ENCODE measurements around the gene CUBN. TPM values are rescaled to one million over a fixed set of nuclear protein-coding genes. Genes with fewer than 3 reads are reported as not detected.
A peak's percentile ranks its signal among the peaks of the same experiment; 100 is the strongest.

The CUBN gene
- total RNA-seq, 1 experiment from 2014 or later = 0.34 TPM

DNA sequence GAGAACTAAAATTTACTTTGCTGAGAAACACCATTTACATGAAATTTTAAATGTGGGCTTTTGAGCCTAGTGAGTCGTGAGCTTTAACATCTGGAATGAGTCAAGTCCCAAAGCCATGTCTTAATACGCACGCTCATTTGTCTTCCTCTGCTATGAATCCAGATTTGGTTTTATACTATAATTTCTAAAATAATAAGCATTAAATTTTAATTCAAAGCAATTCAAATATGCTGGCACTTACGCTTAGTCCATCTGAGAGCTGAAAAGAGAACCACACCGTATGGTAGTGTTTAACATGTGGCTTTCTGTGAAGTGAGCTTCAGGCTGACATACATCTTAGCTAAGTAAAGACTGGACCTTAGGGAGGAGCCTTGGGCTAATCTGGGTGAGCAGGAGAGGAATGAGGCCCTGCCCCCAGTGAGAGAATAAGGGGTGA lies 52.2 kb downstream of the CUBN start:
- Histone ChIP-seq H3K4me1 (peaks cover 7% of the 10 kb centered on the region; the same call in 1 of the 2 replicates), H3K27me3 (no peaks in the 10 kb centered on the region), H3K4me3 (no peak overlapping the region), H3K36me3 (no peaks in the 10 kb centered on the region), H3K9me3 (replicated peaks) (no peaks in the 10 kb centered on the region), H3K27ac (no peak overlapping the region)
- DNase-seq = no peak

DNA sequence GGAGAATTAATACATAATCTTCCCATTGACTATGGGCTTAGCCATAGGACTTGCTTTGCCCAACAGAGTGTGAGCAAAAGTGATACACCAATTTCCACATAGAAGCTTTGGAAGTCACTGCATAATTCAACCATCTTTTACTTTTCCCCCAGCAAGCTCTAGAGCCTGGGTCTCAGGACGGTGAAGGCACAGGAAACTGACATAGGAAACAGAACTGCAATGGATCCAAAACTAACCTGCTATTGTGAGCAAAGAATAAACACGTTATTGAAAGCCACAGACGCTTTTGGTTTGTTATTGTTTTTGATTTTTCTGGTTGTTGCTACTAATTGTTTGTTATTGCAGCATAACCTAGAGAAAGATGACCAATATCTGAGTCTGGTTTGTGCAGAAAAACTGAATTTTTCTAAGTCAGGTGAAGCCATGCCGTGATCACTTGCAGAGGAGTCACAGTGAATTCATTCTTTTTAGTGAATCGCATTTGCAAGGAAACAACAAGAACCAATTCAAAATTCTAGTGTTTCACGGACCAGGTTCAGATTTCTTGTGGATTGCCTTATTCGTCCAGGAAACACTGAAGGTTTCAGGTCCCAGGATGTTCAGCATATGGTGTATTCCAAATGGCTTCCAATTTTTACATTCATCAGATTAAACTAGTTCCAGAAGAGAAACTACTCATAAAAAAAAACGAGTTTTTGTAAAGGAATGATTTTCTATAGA lies 52.8 kb downstream of the CUBN start:
- no peak overlapping the region for H3K4me3 ChIP-seq
- H3K27me3 ChIP-seq = no peaks in the 10 kb centered on the region
- H3K9me3 ChIP-seq (replicated peaks) = no peaks in the 10 kb centered on the region
- peaks cover 7% of the 10 kb centered on the region; the same call in 1 of the 2 replicates for H3K4me1 ChIP-seq
- no peaks in the 10 kb centered on the region for H3K36me3 ChIP-seq
- H3K27ac ChIP-seq = no peak overlapping the region
- DNase-seq = no peak

DNA sequence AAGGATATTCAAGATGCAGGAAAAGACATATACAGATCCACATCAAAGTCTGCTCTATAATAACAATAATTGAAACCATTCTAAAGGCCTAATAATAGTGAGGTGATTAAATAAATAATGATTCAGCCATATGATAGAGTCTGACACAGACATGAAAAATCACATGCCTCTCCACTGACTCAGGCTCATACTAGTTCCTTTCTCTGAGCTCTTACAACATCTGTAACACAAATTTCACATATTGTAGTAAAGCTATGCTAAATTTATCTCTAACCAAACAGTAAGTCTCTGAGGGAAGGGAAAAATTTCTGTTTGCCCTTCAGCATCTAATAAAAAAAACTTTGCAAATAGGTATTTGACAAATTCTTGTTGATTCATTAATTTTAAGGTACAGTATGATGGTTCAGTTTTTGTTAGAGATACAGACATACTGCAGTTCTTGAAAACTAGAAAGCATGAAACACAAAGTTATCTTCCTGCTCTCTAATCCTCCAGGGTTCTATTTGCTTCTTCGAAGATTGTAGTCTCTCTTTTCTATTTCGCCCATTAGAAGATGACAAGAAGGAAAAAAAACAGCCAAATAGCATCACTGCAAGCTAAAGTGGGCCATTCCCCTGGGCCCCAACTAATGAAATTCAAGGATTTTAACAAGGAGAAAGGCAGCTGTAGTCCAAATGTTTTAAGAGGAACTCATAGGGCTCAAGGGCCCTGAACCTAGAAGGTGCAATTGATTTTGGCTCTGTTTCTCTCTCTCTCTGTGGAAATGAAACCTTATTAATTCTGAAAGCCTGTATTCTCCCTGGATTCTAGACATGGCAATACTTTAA lies 53.9 kb downstream of the CUBN start:
- H3K9me3 ChIP-seq (replicated peaks) = no peaks in the 10 kb centered on the region
- H3K27ac ChIP-seq = no peak overlapping the region
- peaks cover 7% of the 10 kb centered on the region; the same call in 1 of the 2 replicates for H3K4me1 ChIP-seq
- H3K36me3 ChIP-seq = no peaks in the 10 kb centered on the region
- no peak for DNase-seq
- no peaks in the 10 kb centered on the region for H3K27me3 ChIP-seq
- H3K4me3 ChIP-seq = no peak overlapping the region

DNA sequence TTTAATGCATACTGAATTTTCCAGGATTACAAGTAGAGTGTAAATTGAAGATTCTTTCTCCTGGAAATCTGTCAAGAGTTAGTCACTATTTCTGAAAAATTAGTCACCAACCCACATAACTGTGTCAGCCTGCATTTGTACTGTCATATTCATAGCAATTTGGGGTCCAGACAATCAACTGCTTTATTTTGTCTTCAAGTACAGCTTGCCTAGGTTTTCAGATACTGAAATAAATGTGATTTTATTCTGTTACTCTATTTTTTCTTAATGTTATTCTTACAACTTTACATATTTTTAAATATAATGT lies 55.1 kb downstream of the CUBN start:
- no peak for DNase-seq
- Histone ChIP-seq H3K4me3 (no peak overlapping the region), H3K27me3 (no peaks in the 10 kb centered on the region), H3K36me3 (no peaks in the 10 kb centered on the region), H3K4me1 (peaks cover 7% of the 10 kb centered on the region; the same call in 1 of the 2 replicates), H3K9me3 (replicated peaks) (no peaks in the 10 kb centered on the region), H3K27ac (no peak overlapping the region)

DNA sequence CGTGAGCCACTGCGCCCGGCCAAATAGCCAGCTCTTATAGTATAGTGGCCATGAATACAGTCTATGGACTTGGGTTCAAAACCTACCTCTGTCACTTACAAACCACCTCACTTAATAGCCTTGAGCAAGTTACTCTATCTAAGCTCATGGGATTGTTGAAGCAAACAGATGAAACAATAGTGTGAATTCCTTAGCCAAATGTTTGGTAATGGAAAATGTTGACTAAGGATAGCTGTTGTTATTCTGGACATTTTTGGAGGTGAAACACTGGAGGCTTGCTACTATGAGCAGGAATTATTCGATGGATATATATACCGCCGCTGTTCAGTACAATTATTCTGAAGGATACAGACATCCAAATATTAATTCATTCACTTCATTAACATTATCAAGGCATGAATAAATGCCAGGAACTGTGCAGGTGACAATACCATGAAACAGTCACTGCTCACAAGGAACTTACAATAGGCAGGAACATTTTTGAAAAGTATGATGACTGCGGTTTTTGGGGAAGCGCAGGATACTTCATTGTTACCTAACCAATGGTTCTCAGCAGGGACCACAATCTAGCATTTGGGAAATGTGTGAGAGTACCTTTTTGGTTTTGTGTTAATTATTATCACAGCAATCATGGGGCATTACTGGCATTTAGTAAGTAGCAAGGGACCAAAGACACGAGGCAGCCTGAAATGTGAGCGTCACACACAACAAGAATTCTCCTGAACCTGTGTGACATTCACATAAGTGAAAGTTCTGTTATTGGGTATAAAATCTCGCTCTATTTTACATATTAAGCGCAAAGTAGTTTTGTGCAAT lies 55.7 kb downstream of the CUBN start:
- Histone ChIP-seq H3K27ac (no peak overlapping the region), H3K9me3 (replicated peaks) (no peaks in the 10 kb centered on the region; the same call in 1 of the 2 replicates), H3K4me3 (no peak overlapping the region), H3K4me1 (peaks cover 7% of the 10 kb centered on the region; the same call in 1 of the 2 replicates), H3K27me3 (no peaks in the 10 kb centered on the region), H3K36me3 (no peaks in the 10 kb centered on the region)
- DNase-seq = no peak

DNA sequence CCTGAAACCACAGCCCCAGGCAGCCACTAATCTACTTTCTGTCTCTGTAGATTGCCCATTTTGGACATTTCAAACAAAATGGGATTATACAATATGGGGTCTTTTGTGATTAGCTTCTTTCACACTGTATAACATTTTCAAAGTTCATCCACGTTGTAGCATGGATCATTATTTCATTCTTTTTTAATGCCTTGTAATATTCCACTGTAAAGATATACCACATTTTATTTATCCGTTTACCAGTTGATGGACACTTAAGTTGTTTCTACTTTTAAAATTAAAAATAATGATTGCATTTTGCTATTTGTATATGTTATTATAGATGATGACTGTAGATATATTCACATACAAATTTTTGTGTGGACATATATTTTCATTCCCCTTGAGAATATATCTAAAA lies 60.7 kb downstream of the CUBN start:
- Histone ChIP-seq H3K27ac (no peak overlapping the region), H3K4me1 (peaks cover 8% of the 10 kb centered on the region), H3K36me3 (no peaks in the 10 kb centered on the region)

DNA sequence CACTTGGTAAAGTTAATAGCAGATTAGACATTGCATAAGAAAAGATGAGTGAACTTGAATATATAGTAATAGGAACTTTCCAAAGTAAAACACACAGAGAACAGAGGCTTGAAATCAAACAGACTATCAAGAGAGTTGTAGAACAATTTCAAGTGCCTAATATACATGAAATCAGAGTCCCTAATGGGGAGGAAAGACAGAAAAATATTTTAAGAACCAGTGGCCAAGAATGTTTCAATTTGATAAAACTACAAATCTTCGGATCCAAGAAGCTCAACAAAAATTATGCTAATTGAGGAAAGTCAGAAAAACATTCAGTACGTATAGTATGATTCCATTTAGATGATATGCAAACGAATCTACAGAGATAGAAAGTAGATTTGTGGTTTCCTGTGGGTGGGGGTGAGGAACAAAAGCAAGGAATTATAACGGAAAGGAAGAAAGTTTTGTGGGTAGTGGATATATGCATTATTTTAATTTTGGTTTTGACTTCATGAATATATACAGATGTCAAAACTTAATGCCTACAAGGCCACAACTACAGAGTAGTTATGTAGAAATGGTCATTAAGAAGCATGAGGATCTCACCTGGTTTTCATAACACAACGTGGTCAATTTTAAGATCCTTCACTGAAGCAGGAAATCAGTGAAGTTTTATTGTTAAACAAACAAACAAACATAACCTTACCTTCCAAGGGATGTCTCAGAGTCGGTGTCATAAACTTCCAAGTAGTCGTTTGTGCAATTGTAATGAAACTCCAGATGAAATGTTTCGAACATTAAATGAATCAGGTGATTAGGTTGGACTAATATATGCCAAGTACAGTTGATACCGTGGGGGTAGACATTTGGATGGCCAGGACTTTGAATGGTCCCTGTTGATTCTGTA lies 62.0 kb downstream of the CUBN start:
- Histone ChIP-seq H3K4me1 (peaks cover 19% of the 10 kb centered on the region), H3K27me3 (no peaks in the 10 kb centered on the region), H3K9me3 (replicated peaks) (no peaks in the 10 kb centered on the region; the same call in 1 of the 2 replicates), H3K4me3 (no peak overlapping the region), H3K27ac (no peak overlapping the region), H3K36me3 (no peaks in the 10 kb centered on the region)
- DNase-seq = no peak

More for the DNA sequence above, 60.7 kb downstream of the CUBN start:
- Histone ChIP-seq H3K4me3 (no peak overlapping the region), H3K9me3 (replicated peaks) (no peaks in the 10 kb centered on the region; the same call in 1 of the 2 replicates), H3K27me3 (no peaks in the 10 kb centered on the region)
- no peak for DNase-seq

DNA sequence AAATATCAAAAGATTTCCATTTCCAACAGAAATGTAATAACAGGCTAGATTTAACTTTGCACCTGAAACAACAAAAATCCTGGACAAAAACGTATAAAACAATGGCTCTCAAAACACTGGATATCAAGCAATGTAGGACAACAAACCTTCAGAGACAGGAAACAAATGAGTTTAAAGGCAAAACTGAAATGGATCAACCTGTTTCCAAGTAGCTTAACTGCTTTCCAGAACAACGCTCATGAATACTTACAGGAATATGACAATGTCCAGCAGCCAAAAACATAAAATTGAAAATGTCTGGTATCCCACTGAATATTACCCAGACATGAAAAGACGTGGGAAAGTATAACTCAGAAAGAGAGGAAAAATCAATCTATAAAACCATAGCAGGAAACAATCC lies 62.8 kb downstream of the CUBN start:
- H3K27me3 ChIP-seq = no peaks in the 10 kb centered on the region
- no peak for DNase-seq
- H3K4me1 ChIP-seq = peaks cover 27% of the 10 kb centered on the region
- H3K36me3 ChIP-seq = no peaks in the 10 kb centered on the region
- no peak overlapping the region for H3K27ac ChIP-seq
- H3K9me3 ChIP-seq (replicated peaks) = no peaks in the 10 kb centered on the region; the same call in 1 of the 2 replicates
- H3K4me3 ChIP-seq = no peak overlapping the region

DNA sequence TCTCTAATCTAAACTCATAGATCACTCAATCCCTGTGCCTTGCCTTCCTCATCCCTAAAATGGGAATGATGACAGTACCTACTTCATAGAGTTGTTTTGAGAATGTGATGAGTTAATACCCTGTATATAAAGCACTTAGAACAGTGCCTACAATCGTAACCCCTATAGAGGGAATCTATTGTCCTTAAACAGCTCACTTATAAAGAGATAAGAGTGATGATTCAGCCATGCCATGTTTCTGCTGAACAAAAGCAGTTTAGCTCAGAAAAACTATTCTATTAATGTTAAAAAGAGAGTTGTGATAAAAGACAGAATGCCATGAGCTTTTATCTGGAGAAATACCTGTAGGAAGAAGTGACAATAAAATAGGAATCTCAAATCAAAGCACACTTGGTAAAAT lies 63.6 kb downstream of the CUBN start:
- H3K27me3 ChIP-seq = no peaks in the 10 kb centered on the region
- H3K4me1 ChIP-seq = peaks cover 35% of the 10 kb centered on the region
- H3K4me3 ChIP-seq = no peak overlapping the region
- no peaks in the 10 kb centered on the region; the same call in 1 of the 2 replicates for H3K9me3 ChIP-seq (replicated peaks)
- H3K27ac ChIP-seq = no peak overlapping the region
- no peaks in the 10 kb centered on the region for H3K36me3 ChIP-seq
- no peak for DNase-seq

DNA sequence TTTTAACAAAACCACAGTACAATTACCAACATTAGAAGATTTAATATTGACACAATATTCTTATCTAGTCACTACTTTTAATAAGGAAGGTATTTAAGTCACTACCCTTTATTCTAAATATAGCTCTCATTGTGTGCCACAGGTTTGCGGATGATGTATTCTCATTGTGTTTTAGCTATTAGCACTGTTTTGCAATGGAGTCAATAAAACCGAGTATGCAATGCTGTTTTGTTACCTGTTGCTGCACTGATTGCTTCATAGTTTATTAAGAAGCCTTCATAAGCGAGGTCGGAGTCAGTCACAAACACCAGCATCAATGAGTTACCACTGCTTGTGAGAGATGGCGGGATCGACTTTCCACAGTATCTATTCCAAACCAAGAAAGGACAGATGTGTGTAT lies 64.3 kb downstream of the CUBN start:
- H3K4me1 ChIP-seq = peaks cover 35% of the 10 kb centered on the region

DNA sequence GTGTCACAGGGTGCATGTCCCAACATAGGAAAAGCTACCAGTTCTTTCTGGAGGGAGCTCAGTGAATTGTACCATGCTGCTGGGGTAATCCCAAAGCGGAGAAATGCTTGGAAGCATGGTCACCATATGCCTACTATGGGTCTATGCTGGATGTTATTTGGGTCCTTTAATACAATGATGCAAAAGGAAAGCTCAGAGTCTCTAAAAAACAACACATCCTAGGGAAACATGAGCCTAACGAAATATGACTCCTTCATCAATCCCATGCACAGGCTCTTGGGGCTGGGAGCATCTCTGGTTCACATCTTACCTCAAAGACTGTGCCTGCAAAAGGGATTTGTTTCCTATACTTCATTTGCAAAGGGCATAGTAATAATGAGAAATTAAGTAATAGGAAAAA lies 65.2 kb downstream of the CUBN start:
- Histone ChIP-seq H3K27me3 (no peaks in the 10 kb centered on the region), H3K9me3 (replicated peaks) (no peaks in the 10 kb centered on the region; the same call in 1 of the 2 replicates), H3K4me3 (no peak overlapping the region), H3K4me1 (peaks cover 40% of the 10 kb centered on the region), H3K36me3 (no peaks in the 10 kb centered on the region), H3K27ac (no peak overlapping the region)
- DNase-seq = peak in 1 of 2 experiments; percentile 35

More for the DNA sequence above, 64.3 kb downstream of the CUBN start:
- DNase-seq = no peak
- Histone ChIP-seq H3K27ac (no peak overlapping the region), H3K4me3 (no peak overlapping the region), H3K27me3 (no peaks in the 10 kb centered on the region), H3K9me3 (replicated peaks) (no peaks in the 10 kb centered on the region; the same call in 1 of the 2 replicates), H3K36me3 (no peaks in the 10 kb centered on the region)

DNA sequence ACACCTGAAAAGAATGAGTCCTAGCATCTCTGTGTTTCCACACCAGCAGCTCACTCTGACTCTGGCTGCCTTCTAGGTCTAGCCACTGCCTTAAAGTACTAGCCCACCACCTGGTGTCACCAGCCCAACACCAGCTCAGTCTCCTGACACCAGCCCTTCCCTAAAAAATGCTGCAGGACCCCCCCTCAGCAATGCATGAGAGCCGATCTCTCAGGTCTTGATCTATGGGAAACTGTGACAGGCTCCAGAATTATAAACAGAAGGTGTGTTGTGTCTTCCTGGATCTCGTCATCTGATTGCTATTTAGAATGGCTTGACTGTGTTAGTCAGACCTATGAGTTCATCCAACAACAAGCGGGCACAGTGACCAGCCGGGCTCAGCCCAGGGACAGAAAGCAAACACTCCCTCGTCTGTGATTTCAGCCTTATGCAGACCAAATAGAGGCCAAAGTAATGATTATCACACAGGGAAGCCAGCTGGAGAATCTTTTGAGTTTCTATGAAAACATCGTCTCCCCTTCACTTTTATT lies 66.6 kb downstream of the CUBN start:
- Histone ChIP-seq H3K27me3 (no peaks in the 10 kb centered on the region), H3K4me1 (peaks cover 48% of the 10 kb centered on the region), H3K4me3 (peak overlapping the region; percentile 8), H3K36me3 (no peaks in the 10 kb centered on the region), H3K27ac (peak overlapping the region; percentile 92), H3K9me3 (replicated peaks) (no peaks in the 10 kb centered on the region)
- DNase-seq = peak; percentile 67 to 68

DNA sequence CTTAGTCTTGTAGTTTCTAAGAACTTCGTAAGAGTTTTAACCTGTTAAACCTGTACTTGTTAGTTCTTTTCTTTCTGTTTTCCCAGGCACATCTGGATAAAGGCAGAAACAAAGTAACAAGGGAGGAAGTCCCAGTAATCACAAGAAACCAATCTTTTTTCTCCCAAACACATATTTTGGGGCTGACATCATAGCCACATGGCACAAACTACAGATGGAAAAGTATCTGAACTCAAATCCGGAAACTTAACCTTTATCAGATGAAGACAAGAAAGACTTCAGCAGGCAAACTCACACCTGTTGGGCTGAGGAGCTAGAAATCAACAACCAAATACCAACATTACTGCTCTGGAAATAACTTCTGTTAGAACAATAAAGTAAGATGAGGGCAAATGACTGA lies 67.1 kb downstream of the CUBN start:
- H3K4me3 ChIP-seq = peak overlapping the region; percentile 8
- H3K27me3 ChIP-seq = no peaks in the 10 kb centered on the region
- H3K9me3 ChIP-seq (replicated peaks) = no peaks in the 10 kb centered on the region
- H3K36me3 ChIP-seq = no peaks in the 10 kb centered on the region
- peak overlapping the region; percentile 92 for H3K27ac ChIP-seq
- peaks cover 48% of the 10 kb centered on the region for H3K4me1 ChIP-seq
- peak; percentile 32 to 70 for DNase-seq

DNA sequence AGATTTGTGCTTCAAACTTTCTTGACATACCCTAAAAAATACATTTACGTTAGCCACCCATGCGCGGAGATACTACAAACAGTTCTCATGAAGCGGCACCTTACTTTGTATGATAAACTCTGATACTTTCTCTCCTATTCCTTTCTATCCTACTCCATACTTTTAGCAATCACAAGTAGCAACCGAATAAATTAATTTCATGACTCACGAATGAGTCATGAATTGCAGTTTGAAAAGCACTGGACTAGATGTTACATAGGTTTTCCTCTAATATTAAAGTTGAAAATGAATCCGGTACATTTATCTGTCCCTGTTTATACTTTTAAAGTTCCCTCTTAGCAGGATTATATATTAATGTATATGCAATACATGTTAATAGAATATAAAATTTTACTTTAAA lies 67.6 kb downstream of the CUBN start:
- no peak for DNase-seq
- Histone ChIP-seq H3K9me3 (replicated peaks) (no peaks in the 10 kb centered on the region), H3K4me1 (peaks cover 48% of the 10 kb centered on the region), H3K36me3 (no peaks in the 10 kb centered on the region), H3K27me3 (no peaks in the 10 kb centered on the region), H3K27ac (peak overlapping the region; percentile 92), H3K4me3 (no peak overlapping the region)
